GM12892 (cell line): Measurements from ENCODE around the gene CYP2E1.
"Not testable (repeated sequence)": the region's sequence is repeated elsewhere in the genome, so short reads cannot be mapped to it uniquely, and the experiment has no call there.

Source experiments
- DNase-seq: peaks from one replicate; pipeline ENCODE4 v3.0.0; 2011; ENCODE audit not compliant: insufficient read length
- FAIRE-seq: peaks from 2 replicates; lab custom pipeline; 2011; peaks lifted over from hg19 to GRCh38; lab: Jason Lieb, UNC
- POLR2A ChIP-seq: IDR thresholded peaks from 2 replicates; pipeline ENCODE4 v1.6.1; 2011; ENCODE audit warnings: low read depth, low read length, control low read depth
- POLR2AphosphoS5 ChIP-seq: IDR thresholded peaks from 2 replicates; pipeline ENCODE4 v1.6.1; 2011; ENCODE audit warnings: low read depth, low read length, control low read depth
- TAF1 ChIP-seq: IDR thresholded peaks from 2 replicates; pipeline ENCODE4 v1.6.1; 2011; ENCODE audit warnings: low read depth, mild to moderate bottlenecking, control low read depth, low read length, borderline replicate concordance

The CYP2E1 gene

GRCh38 chr10:133564816-133565215 is 37.7 kb downstream of the CYP2E1 start:
- TF ChIP-seq TAF1 (no peak), POLR2A (no peak), POLR2AphosphoS5 (no peak)
- FAIRE-seq (no peak), DNase-seq (no peak)

GRCh38 chr10:133565441-133566294 is 38.5 kb downstream of the CYP2E1 start, which contains the start of gene SYCE1:
Gene SYCE1, minus strand, starts transcription at chr10:133565583. Its CDS starts 54 bp downstream, at chr10:133565529.
- FAIRE-seq (no peak), DNase-seq (no peak)
- TF ChIP-seq POLR2A (no peak), TAF1 (no peak), POLR2AphosphoS5 (no peak)

- DNase-seq, result no peak
- TF ChIP-seq POLR2A (no peak), POLR2AphosphoS5 (no peak), TAF1 (no peak)
- FAIRE-seq, result no peak
These were observed 40.0 kb downstream of the CYP2E1 start for GRCh38 chr10:133567119-133567518.

GRCh38 chr10:133567609-133568286 is 40.6 kb downstream of the CYP2E1 start:
- TF ChIP-seq TAF1 (no peak), POLR2AphosphoS5 (no peak), POLR2A (no peak)
- no peak for DNase-seq
- no peak for FAIRE-seq

GRCh38 chr10:133568287-133568614 is 41.1 kb downstream of the CYP2E1 start:
- no peak for FAIRE-seq
- DNase-seq, result no peak
- TF ChIP-seq POLR2A (no peak), POLR2AphosphoS5 (no peak), TAF1 (no peak)

- FAIRE-seq, DNase-seq: not testable (repeated sequence)
These were observed 41.8 kb downstream of the CYP2E1 start for GRCh38 chr10:133568831-133569527.

- DNase-seq, result not testable (repeated sequence)
- FAIRE-seq, result peak; percentile 57
These were observed 42.6 kb downstream of the CYP2E1 start for GRCh38 chr10:133569801-133570200.

GRCh38 chr10:133572055-133572454 is 44.9 kb downstream of the CYP2E1 start:
- not testable (repeated sequence) for DNase-seq, FAIRE-seq

GRCh38 chr10:133573460-133573859 is 46.3 kb downstream of the CYP2E1 start:
- not testable (repeated sequence) for DNase-seq, FAIRE-seq

- not testable (repeated sequence) for DNase-seq, FAIRE-seq
These were observed 49.9 kb downstream of the CYP2E1 start for GRCh38 chr10:133577037-133577436.
